ENCODE measurements around the gene LRFN2.

LRFN2 gene

GRCh38 chr6:40432982-40433381 is 154.2 kb downstream of the LRFN2 start:
- no peak overlapping the region for H3K27ac ChIP-seq
- TF ChIP-seq CTCF (conservative IDR thresholded peaks at IDR 0.05) = no peak

- TF ChIP-seq CTCF (conservative IDR thresholded peaks at IDR 0.05) = no peak
- no peak overlapping the region for H3K27ac ChIP-seq
These were observed 155.5 kb downstream of the LRFN2 start for GRCh38 chr6:40431706-40432105.

- H3K27ac ChIP-seq = peak overlapping the region; percentile 86
These were observed 160.0 kb downstream of the LRFN2 start for GRCh38 chr6:40427196-40427595.

GRCh38 chr6:40426346-40427066 is 160.7 kb downstream of the LRFN2 start:
- TF ChIP-seq CTCF (conservative IDR thresholded peaks at IDR 0.05) = no peak

More at GRCh38 chr6:40427196-40427595, 160.0 kb downstream of the LRFN2 start:
- no peak for TF ChIP-seq CTCF (conservative IDR thresholded peaks at IDR 0.05)

GRCh38 chr6:40425192-40425919 is 161.8 kb downstream of the LRFN2 start:
- no peak for TF ChIP-seq CTCF (conservative IDR thresholded peaks at IDR 0.05)

More at GRCh38 chr6:40426346-40427066, 160.7 kb downstream of the LRFN2 start:
- H3K27ac ChIP-seq = peak overlapping the region; percentile 86

GRCh38 chr6:40422046-40422445 is 165.1 kb downstream of the LRFN2 start:
- no peak overlapping the region for H3K27ac ChIP-seq
- no peak for TF ChIP-seq CTCF (conservative IDR thresholded peaks at IDR 0.05)

More at GRCh38 chr6:40425192-40425919, 161.8 kb downstream of the LRFN2 start:
- peak overlapping the region; percentile 86 for H3K27ac ChIP-seq

- H3K27ac ChIP-seq = no peak overlapping the region
- TF ChIP-seq CTCF (conservative IDR thresholded peaks at IDR 0.05) = no peak
These were observed 167.0 kb downstream of the LRFN2 start for GRCh38 chr6:40419946-40420728.
